K562 (cell line): ENCODE data around the gene STK11. TPM values are rescaled to one million over a fixed set of nuclear protein-coding genes. Genes with fewer than 3 reads are reported as not detected.
A peak's percentile ranks its signal among the peaks of the same experiment; 100 is the strongest.

Source experiments
- NCOA6 ChIP-seq: fragments of 450-650 bp; IDR thresholded peaks from 2 replicates; pipeline ENCODE4 v1.6.1; 2017; ENCODE audit warnings: mild to moderate bottlenecking
- SOX6 ChIP-seq: fragments of 450-650 bp; IDR thresholded peaks from 2 replicates; pipeline ENCODE4 v1.6.1; 2014; ENCODE audit warnings: mild to moderate bottlenecking
- SP1 ChIP-seq: sonication (generic); formaldehyde crosslinking; IDR thresholded peaks from 2 replicates; pipeline ENCODE4 v1.8.1; 2022; ENCODE audit warnings: mild to moderate bottlenecking, missing genetic modification reagents
- STAG1 ChIP-seq: sonication (generic); formaldehyde crosslinking; IDR thresholded peaks from 2 replicates; pipeline ENCODE4 v1.5.0; 2020; ENCODE audit warnings: missing genetic modification reagents, borderline replicate concordance
- polyA plus RNA-seq, 8 experiments: library from polyadenylated mRNA; depleted of rRNA in 4 of 8; stranded (reverse) in 5 of 8; unstranded in 3 of 8; fragments of >200 nt; fragmentation: Nextera tagmentation in 2 of 8; fragmentation: Illumina TruSeq in 1 of 8; extraction: Ambion mirVana in 2 of 8; extraction: Trizol in 1 of 8; gene quantifications; 2 replicates each; pipeline versions ENCODE4 v1.2.1 to v1.2.3, GENCODE V29; 2011 to 2014; ENCODE audit warnings: inconsistent platforms in 1 of 8, missing spikeins in 1 of 8
- total RNA-seq, 7 experiments: library from RNA; depleted of rRNA in 6 of 7; stranded (reverse); fragments of >200 nt in 6 of 7; fragmentation: Illumina TruSeq in 2 of 7; extraction: Trizol in 2 of 7; gene quantifications; 2 replicates each; pipeline versions ENCODE4 v1.2.1 to v1.2.3, GENCODE V29; 2011 to 2021; ENCODE audit warnings: low replicate concordance in 1 of 7
- TF ChIP-seq, protein P1 (sequence below): fragments of 250-450 bp; sonication (Bioruptor Pico); IDR thresholded peaks from 2 replicates; pipeline ENCODE4 v1.4.0; 2020; ENCODE audit warnings: borderline replicate concordance
- TF ChIP-seq, protein P2 (sequence below): fragments of 450-650 bp; formaldehyde crosslinking; IDR thresholded peaks from 2 replicates; pipeline ENCODE4 v1.4.0; 2020; ENCODE audit warnings: mild to moderate bottlenecking

STK11 gene
- total and polyA plus RNA-seq, 9 of the 15 experiments (the other 6 are each of a cell fraction or from before 2014, with no cell fraction given), result 0.15 to 96.5 (median 31.7) TPM

DNA sequence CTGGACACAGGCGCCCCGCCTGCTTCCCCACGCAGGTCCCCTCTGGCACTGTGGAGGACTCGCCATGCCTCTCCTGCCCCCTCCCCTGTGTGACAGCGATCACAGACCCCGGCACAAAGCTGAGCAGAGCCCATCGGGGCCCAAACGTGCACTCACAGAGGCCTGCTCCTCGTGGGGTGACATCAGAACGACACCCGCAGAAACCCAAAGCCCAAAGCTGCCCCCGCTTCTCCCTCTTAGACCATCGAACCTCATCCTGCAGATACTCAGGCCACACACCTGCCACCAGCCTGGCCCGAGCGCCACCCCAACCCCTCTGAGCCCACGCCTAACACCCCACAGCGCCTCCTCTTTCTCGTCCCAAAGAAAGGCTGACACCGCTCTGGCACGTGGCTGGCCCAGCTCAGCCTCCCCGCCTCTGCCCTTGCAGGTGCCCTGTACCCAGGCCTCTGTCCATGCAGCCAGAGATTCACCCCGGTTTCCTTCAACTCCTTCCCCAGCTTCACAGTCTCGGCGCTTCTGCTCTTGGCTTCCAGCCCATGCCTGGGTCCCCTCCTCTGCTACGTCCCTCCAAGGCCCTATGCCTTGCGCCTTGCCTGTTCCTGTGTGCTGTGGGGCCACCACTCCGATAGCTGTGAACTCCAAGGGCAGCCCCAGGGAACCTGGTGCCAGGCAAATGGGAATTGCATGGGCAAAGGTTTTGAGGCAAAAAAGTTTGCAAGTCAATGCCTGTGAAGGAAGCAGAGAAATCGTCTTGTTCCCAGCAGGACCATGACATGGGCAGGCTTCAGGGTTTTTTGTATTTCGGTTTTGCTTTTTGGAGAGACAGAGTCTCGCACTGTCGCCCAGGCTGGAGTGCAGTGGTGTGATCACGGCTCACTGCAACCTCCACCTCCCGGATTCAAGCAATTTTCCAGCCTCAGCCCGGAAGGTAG lies 33.1 kb downstream of the STK11 start (continued):
- TF ChIP-seq SP1 (CRISPR knock-in tag) (0 out of 2 replicates have a peak, but pooled peaks have one; percentile 13), STAG1 (CRISPR knock-in tag) (no peak), NCOA6 (no peak), SOX6 (no peak)
- TF ChIP-seq, protein P1, sequence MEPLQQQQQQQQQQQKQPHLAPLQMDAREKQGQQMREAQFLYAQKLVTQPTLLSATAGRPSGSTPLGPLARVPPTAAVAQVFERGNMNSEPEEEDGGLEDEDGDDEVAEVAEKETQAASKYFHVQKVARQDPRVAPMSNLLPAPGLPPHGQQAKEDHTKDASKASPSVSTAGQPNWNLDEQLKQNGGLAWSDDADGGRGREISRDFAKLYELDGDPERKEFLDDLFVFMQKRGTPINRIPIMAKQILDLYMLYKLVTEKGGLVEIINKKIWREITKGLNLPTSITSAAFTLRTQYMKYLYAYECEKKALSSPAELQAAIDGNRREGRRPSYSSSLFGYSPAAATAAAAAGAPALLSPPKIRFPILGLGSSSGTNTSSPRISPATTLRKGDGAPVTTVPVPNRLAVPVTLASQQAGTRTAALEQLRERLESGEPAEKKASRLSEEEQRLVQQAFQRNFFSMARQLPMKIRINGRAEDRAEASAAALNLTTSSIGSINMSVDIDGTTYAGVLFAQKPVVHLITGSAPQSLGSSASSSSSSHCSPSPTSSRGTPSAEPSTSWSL (CRISPR knock-in tag), result no peak
- TF ChIP-seq, protein P2, sequence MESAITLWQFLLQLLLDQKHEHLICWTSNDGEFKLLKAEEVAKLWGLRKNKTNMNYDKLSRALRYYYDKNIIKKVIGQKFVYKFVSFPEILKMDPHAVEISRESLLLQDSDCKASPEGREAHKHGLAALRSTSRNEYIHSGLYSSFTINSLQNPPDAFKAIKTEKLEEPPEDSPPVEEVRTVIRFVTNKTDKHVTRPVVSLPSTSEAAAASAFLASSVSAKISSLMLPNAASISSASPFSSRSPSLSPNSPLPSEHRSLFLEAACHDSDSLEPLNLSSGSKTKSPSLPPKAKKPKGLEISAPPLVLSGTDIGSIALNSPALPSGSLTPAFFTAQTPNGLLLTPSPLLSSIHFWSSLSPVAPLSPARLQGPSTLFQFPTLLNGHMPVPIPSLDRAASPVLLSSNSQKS (CRISPR knock-in tag), result no peak
